Fibroblast of gingiva (primary cell): ENCODE results near the gene CD79B.
"Not testable (repeated sequence)": the region's sequence is repeated elsewhere in the genome, so short reads cannot be mapped to it uniquely, and the experiment has no call there.

Experiments
- DNase-seq: peaks from one replicate; pipeline ENCODE4 v3.0.0-alpha.2; 2011; ENCODE audit warnings: low read depth

The CD79B gene

GRCh38 chr17:63930951-63931575 lies 1.1 kb downstream of the CD79B start:
- DNase-seq = no peak

GRCh38 chr17:63929860-63930766 lies 2.0 kb downstream of the CD79B start:
- DNase-seq = peak; percentile 6

- DNase-seq = no peak
These were observed 3.0 kb downstream of the CD79B start for GRCh38 chr17:63928966-63929695.

GRCh38 chr17:63928172-63928666 lies 3.9 kb downstream of the CD79B start:
- DNase-seq = no peak

GRCh38 chr17:63927464-63928171 lies 4.5 kb downstream of the CD79B start:
- DNase-seq = no peak

- DNase-seq = no peak
These were observed 6.0 kb downstream of the CD79B start for GRCh38 chr17:63926164-63926563.

- DNase-seq = no peak
These were observed 6.5 kb downstream of the CD79B start for GRCh38 chr17:63925615-63926014.

GRCh38 chr17:63922402-63922801 lies 9.7 kb downstream of the CD79B start:
- not testable (repeated sequence) for DNase-seq

- DNase-seq = not testable (repeated sequence)
These were observed 11.4 kb downstream of the CD79B start for GRCh38 chr17:63920779-63921178.

GRCh38 chr17:63920050-63920449 lies 12.1 kb downstream of the CD79B start:
- DNase-seq = not testable (repeated sequence)

GRCh38 chr17:63919311-63919723 lies 12.8 kb downstream of the CD79B start:
- peak; percentile 34 for DNase-seq

GRCh38 chr17:63918789-63919305 lies 13.3 kb downstream of the CD79B start, which contains the start of gene GH1:
GH1 (minus strand) TSS chr17:63918839; CDS start chr17:63918776, 63 bp downstream.
- not testable (repeated sequence) for DNase-seq

GRCh38 chr17:63918305-63918704 lies 13.8 kb downstream of the CD79B start:
- DNase-seq = no peak

- no peak for DNase-seq
These were observed 14.5 kb downstream of the CD79B start for GRCh38 chr17:63917646-63918045.

- not testable (repeated sequence) for DNase-seq
These were observed 14.9 kb downstream of the CD79B start for GRCh38 chr17:63917206-63917605.

GRCh38 chr17:63916566-63917185 lies 15.5 kb downstream of the CD79B start:
- DNase-seq = no peak

GRCh38 chr17:63915753-63916152 lies 16.4 kb downstream of the CD79B start:
- DNase-seq = not testable (repeated sequence)

GRCh38 chr17:63914471-63914870 lies 17.7 kb downstream of the CD79B start:
- no peak for DNase-seq

GRCh38 chr17:63911657-63912100 lies 20.5 kb downstream of the CD79B start:
- no peak for DNase-seq

GRCh38 chr17:63911041-63911635 lies 21.0 kb downstream of the CD79B start, which contains the start of gene CSHL1:
CSHL1 (minus strand) TSS chr17:63911258; CDS start chr17:63911196, 62 bp downstream.
- no peak for DNase-seq
